Common myeloid progenitor, CD34-positive (primary cell): ENCODE data around the gene SQOR.

ENCODE experiments used
- CTCF ChIA-PET: fragments of 350-600 bp; sonication (Branson Sonifier 250); formaldehyde crosslinking; loops from one replicate; lab custom pipeline; 2021; ENCODE audit warnings: antibody characterized with exemption; lab: Charles Lee
- POLR2A ChIA-PET: fragments of 350-600 bp; sonication (Branson Sonifier 250); formaldehyde crosslinking; loops from one replicate; lab custom pipeline; 2021; ENCODE audit warnings: antibody characterized with exemption; lab: Charles Lee
- DNase-seq, 3 donors: peaks; one replicate each; pipeline versions ENCODE4 v3.0.0 to v3.0.0-alpha.2; 2013
- H3K27ac ChIP-seq, 2 experiments: 1 replicate in 1 of 2; 2 replicates in 1 of 2; pipeline ENCODE4 v1.7.0; 2013; ENCODE audit warnings: inconsistent platforms in 2 of 2, low read length in 2 of 2, mild to moderate bottlenecking in 2 of 2, low read depth in 1 of 2, moderate library complexity in 1 of 2; ENCODE audit not compliant: severe bottlenecking in 2 of 2, insufficient read depth in 1 of 2, poor library complexity in 1 of 2
- H3K27me3 ChIP-seq, 5 experiments: replicated peaks in 2 of 5; 1 replicate in 3 of 5; 2 replicates in 2 of 5; pipeline versions ENCODE4 v1.6.1 to v1.7.0; 2013; ENCODE audit warnings: low read length in 4 of 5, mild to moderate bottlenecking in 2 of 5, moderate library complexity in 2 of 5, inconsistent platforms in 1 of 5; ENCODE audit not compliant: insufficient read depth in 5 of 5, control insufficient read depth in 4 of 5
- H3K36me3 ChIP-seq, 4 experiments: 1 replicate in 2 of 4; 2 replicates in 2 of 4; pipeline versions ENCODE4 v1.6.1 to v1.7.0; 2013; ENCODE audit warnings: low read length in 3 of 4, control low read depth in 1 of 4, mild to moderate bottlenecking in 1 of 4; ENCODE audit not compliant: control insufficient read depth in 4 of 4, insufficient read depth in 4 of 4
- H3K4me1 ChIP-seq, 4 experiments: 1 replicate in 3 of 4; 2 replicates in 1 of 4; pipeline versions ENCODE4 v1.6.1 to v1.7.1; 2013; ENCODE audit warnings: low read length in 3 of 4, mild to moderate bottlenecking in 3 of 4, control low read depth in 1 of 4, inconsistent platforms in 1 of 4, moderate library complexity in 1 of 4; ENCODE audit not compliant: control insufficient read depth in 4 of 4, insufficient read depth in 4 of 4; ENCODE audit errors: control extremely low read depth in 1 of 4
- H3K4me3 ChIP-seq, 7 experiments: 1 replicate in 4 of 7; 2 replicates in 3 of 7; pipeline versions ENCODE4 v1.5.1 to v1.7.0; 2013; ENCODE audit warnings: mild to moderate bottlenecking in 7 of 7, low read length in 6 of 7, moderate library complexity in 6 of 7, inconsistent platforms in 2 of 7, low read depth in 2 of 7, control low read depth in 1 of 7; ENCODE audit not compliant: insufficient read depth in 4 of 7, control insufficient read depth in 1 of 7; ENCODE audit errors: extremely low read depth in 1 of 7
- H3K9me3 ChIP-seq, 5 experiments: 1 replicate in 4 of 5; 2 replicates in 1 of 5; pipeline versions ENCODE4 v1.6.1 to v1.7.1; 2013; ENCODE audit warnings: low read length in 4 of 5, mild to moderate bottlenecking in 2 of 5, inconsistent platforms in 1 of 5, low read depth in 1 of 5, moderate library complexity in 1 of 5; ENCODE audit not compliant: control insufficient read depth in 4 of 5, insufficient read depth in 2 of 5; ENCODE audit errors: control extremely low read depth in 1 of 5
- whole genome bisulfite sequencing: methylation state at CpG from one replicate; pipeline ENCODE4 v1.1.5; 2013; ENCODE audit not compliant: insufficient coverage; 5-methylcytosine and 5-hydroxymethylcytosine counted together

Gene SQOR

GRCh38 chr15:45588219-45588875, 46.5 kb upstream of the SQOR start:
- 50% methylated on average over 5 of the region's 6 CpGs for WGBS
- Histone ChIP-seq H3K36me3 (peaks cover under 1 to 11% (median 3%) of the 10 kb centered on the region in 4 experiments), H3K27ac (peak overlapping the region; percentile 93 to 98), H3K27me3 (no peaks in the 10 kb centered on the region), H3K9me3 (no peaks in the 10 kb centered on the region), H3K4me1 (peaks cover 17 to 40% (median 26%) of the 10 kb centered on the region in 4 experiments), H3K4me3 (peak overlapping the region in 6 of 7 experiments; percentile 79 to 100 (median 92))
- POLR2A ChIA-PET, result interaction anchor here (0.9 kb wide), 1 partner anchor 59 kb away, joined by 3 read pairs; no protein-coding TSS in a partner anchor
- CTCF ChIA-PET, result interaction anchor here (0.9 to 5.6 kb wide), 7 partner anchors 8 to 159 kb away, joined by 3 to 37 read pairs (median 4); no protein-coding TSS in a partner anchor
- DNase-seq, result peak in 2 of 3 donors; percentile 21 to 34

- Histone ChIP-seq H3K4me1 (peaks cover 17 to 38% (median 26%) of the 10 kb centered on the region in 4 experiments), H3K36me3 (peaks cover 4 to 11% (median 7%) of the 10 kb centered on the region in 4 experiments), H3K27ac (no peak overlapping the region), H3K4me3 (peak overlapping the region in 3 of 7 experiments; percentile 79 to 95 (median 88)), H3K9me3 (no peaks in the 10 kb centered on the region), H3K27me3 (no peaks in the 10 kb centered on the region)
- ChIA-PET POLR2A (no interaction called here), CTCF (interaction anchor here (1.3 to 5.6 kb wide), 2 partner anchors 24 to 56 kb away, joined by 4 to 37 read pairs; no protein-coding TSS in a partner anchor)
- no peak for DNase-seq
- 100% methylated on average over 4 of the region's 5 CpGs for WGBS
Measured at GRCh38 chr15:45589256-45589655, 45.6 kb upstream of the SQOR start.

- Histone ChIP-seq H3K36me3 (peaks cover 12 to 41% (median 26%) of the 10 kb centered on the region in 4 experiments), H3K4me3 (no peak overlapping the region), H3K9me3 (peaks cover 0 to 2% (median 0%) of the 10 kb centered on the region in 5 experiments), H3K27ac (no peak overlapping the region), H3K27me3 (no peaks in the 10 kb centered on the region), H3K4me1 (peaks cover 0 to 9% (median 2%) of the 10 kb centered on the region in 4 experiments)
- ChIA-PET POLR2A (interaction anchor here (0.6 kb wide), 1 partner anchor 69 kb away, joined by 3 read pairs; no protein-coding TSS in a partner anchor), CTCF (interaction anchor here (1.1 to 1.6 kb wide), 4 partner anchors 8 to 165 kb away, joined by 3 to 6 read pairs (median 4); no protein-coding TSS in a partner anchor)
- WGBS, result 100% methylated on average over 1 of the region's 2 CpGs
- no peak for DNase-seq
Measured at GRCh38 chr15:45594319-45594718, 40.5 kb upstream of the SQOR start.

- peaks cover 12 to 41% (median 26%) of the 10 kb centered on the region in 4 experiments for H3K36me3 ChIP-seq
- H3K27ac ChIP-seq, result no peak overlapping the region
- no peak overlapping the region for H3K4me3 ChIP-seq
- H3K27me3 ChIP-seq, result no peaks in the 10 kb centered on the region
- DNase-seq, result no peak
- WGBS, result 100% methylated on average over 1 of the region's 2 CpGs
- ChIA-PET POLR2A (no interaction called here), CTCF (interaction anchor here (0.9 to 1.6 kb wide), 3 partner anchors 9 to 137 kb away, joined by 3 to 5 read pairs (median 3); no protein-coding TSS in a partner anchor)
- H3K9me3 ChIP-seq, result peaks cover 0 to 2% (median 0%) of the 10 kb centered on the region in 5 experiments
- H3K4me1 ChIP-seq, result peaks cover 0 to 4% (median 0%) of the 10 kb centered on the region in 4 experiments
Measured at GRCh38 chr15:45594835-45595530, 39.8 kb upstream of the SQOR start.

GRCh38 chr15:45603881-45604280, 30.9 kb upstream of the SQOR start:
- CTCF ChIA-PET, result interaction anchor here (1.1 to 1.3 kb wide), 2 partner anchors 9 to 10 kb away, joined by 3 to 4 read pairs; no protein-coding TSS in a partner anchor
- no peak for DNase-seq
- POLR2A ChIA-PET, result no interaction called here

GRCh38 chr15:45604326-45604725, 30.5 kb upstream of the SQOR start:
- POLR2A ChIA-PET, result no interaction called here
- 100% methylated on average over 1 of the region's 1 CpG for WGBS
- peaks cover 0 to 10% (median 2%) of the 10 kb centered on the region in 4 experiments for H3K4me1 ChIP-seq
- H3K27ac ChIP-seq, result no peak overlapping the region
- CTCF ChIA-PET, result interaction anchor here (1.1 to 1.3 kb wide), 2 partner anchors 9 to 11 kb away, joined by 3 to 4 read pairs; no protein-coding TSS in a partner anchor
- no peaks in the 10 kb centered on the region for H3K9me3 ChIP-seq
- peaks cover 2 to 25% (median 19%) of the 10 kb centered on the region in 4 experiments for H3K36me3 ChIP-seq
- no peaks in the 10 kb centered on the region for H3K27me3 ChIP-seq
- H3K4me3 ChIP-seq, result no peak overlapping the region
- no peak for DNase-seq

More at GRCh38 chr15:45603881-45604280, 30.9 kb upstream of the SQOR start:
- H3K4me3 ChIP-seq, result no peak overlapping the region
- no peaks in the 10 kb centered on the region for H3K27me3 ChIP-seq
- WGBS, result 100% methylated on average over 1 of the region's 3 CpGs
- H3K36me3 ChIP-seq, result peaks cover 2 to 25% (median 19%) of the 10 kb centered on the region in 4 experiments
- H3K4me1 ChIP-seq, result peaks cover 0 to 10% (median 2%) of the 10 kb centered on the region in 4 experiments
- no peaks in the 10 kb centered on the region for H3K9me3 ChIP-seq
- no peak overlapping the region for H3K27ac ChIP-seq
